HCT116 (cell line): Measurements from ENCODE around the gene CDH13.

ENCODE experiments used
- EZH2 ChIP-seq: fragments of 200-600 bp; sonication (generic); IDR thresholded peaks from 2 replicates; pipeline ENCODE4 v1.6.1; 2017; ENCODE audit warnings: antibody characterized with exemption, mixed run types
- SRF ChIP-seq: IDR thresholded peaks from 2 replicates; pipeline ENCODE4 v1.6.1; 2012; ENCODE audit warnings: low read depth
- TCF7L2 ChIP-seq: IDR thresholded peaks from 2 replicates; pipeline ENCODE4 v1.7.0; 2011; ENCODE audit warnings: borderline replicate concordance, inconsistent platforms; ENCODE audit not compliant: insufficient read depth, insufficient read length; ENCODE audit errors: extremely low read depth
- TF ChIP-seq, protein P1 (sequence below), 3 experiments: fragments of 200-600 bp in 1 of 3; sonication (generic) in 1 of 3; IDR thresholded peaks in 2 of 3; conservative IDR thresholded peaks in 1 of 3; 2 replicates each; pipeline ENCODE4 v1.5.1; 2012 to 2017; ENCODE audit warnings: low read depth in 2 of 3, low read length in 2 of 3, antibody characterized with exemption in 1 of 3, borderline replicate concordance in 1 of 3, control low read depth in 1 of 3, mild to moderate bottlenecking in 1 of 3, mixed read lengths in 1 of 3, mixed run types in 1 of 3, moderate library complexity in 1 of 3; ENCODE audit not compliant: insufficient read depth in 1 of 3

DNA sequence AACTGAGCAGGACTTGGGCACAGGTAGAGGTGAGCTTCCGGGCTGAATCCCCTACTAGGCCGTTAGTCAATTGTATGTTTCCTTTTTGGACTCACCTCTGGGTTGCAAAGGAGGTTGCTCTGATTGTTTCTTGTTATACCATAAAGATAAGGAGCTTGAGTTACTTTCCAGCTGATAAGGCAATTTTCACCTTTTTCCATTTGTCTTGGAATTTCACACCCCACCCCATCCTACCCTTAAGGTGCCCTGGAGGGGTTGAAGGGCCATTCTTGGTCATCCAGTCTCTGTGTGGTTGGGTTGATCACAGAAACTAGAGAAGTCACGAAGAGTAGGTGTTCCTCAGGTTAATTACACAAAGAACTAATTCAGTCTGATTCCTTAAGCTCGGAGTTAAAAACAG lies 162.2 kb downstream of the CDH13 start:
- TF ChIP-seq SRF (no peak), EZH2 (no peak), TCF7L2 (no peak)
- TF ChIP-seq, protein P1, sequence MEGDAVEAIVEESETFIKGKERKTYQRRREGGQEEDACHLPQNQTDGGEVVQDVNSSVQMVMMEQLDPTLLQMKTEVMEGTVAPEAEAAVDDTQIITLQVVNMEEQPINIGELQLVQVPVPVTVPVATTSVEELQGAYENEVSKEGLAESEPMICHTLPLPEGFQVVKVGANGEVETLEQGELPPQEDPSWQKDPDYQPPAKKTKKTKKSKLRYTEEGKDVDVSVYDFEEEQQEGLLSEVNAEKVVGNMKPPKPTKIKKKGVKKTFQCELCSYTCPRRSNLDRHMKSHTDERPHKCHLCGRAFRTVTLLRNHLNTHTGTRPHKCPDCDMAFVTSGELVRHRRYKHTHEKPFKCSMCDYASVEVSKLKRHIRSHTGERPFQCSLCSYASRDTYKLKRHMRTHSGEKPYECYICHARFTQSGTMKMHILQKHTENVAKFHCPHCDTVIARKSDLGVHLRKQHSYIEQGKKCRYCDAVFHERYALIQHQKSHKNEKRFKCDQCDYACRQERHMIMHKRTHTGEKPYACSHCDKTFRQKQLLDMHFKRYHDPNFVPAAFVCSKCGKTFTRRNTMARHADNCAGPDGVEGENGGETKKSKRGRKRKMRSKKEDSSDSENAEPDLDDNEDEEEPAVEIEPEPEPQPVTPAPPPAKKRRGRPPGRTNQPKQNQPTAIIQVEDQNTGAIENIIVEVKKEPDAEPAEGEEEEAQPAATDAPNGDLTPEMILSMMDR (IDR thresholded peaks at IDR 0.05 in 2 of 3, conservative IDR thresholded peaks at IDR 0.05 in 1 of 3; ENCODE audit: borderline replicate concordance in 1 of 3, insufficient read depth in 1 of 3, low read depth in 2 of 3, low read length in 2 of 3), result no peak
